K562 (cell line): ENCODE data around the gene PPHLN1. TPM values are rescaled to one million over a fixed set of nuclear protein-coding genes. Genes with fewer than 3 reads are reported as not detected.

ENCODE experiments used
- CREB5 ChIP-seq: fragments of 250-450 bp; sonication (Bioruptor Pico); IDR thresholded peaks from 2 replicates; pipeline ENCODE4 v1.5.0; 2020; ENCODE audit warnings: mild to moderate bottlenecking
- HBP1 ChIP-seq: fragments of 450-650 bp; formaldehyde crosslinking; IDR thresholded peaks from 2 replicates; pipeline ENCODE4 v1.4.0; 2022; ENCODE audit warnings: missing genetic modification characterization
- HMBOX1 ChIP-seq: sonication (generic); IDR thresholded peaks from 2 replicates; pipeline ENCODE4 v1.6.1; 2016
- MBD2 ChIP-seq: sonication (generic); IDR thresholded peaks from 2 replicates; pipeline ENCODE4 v1.6.1; 2016; ENCODE audit warnings: low read depth, borderline replicate concordance
- NCOA4 ChIP-seq: fragments of 450-650 bp; IDR thresholded peaks from 2 replicates; pipeline ENCODE4 v1.6.1; 2018; ENCODE audit warnings: mild to moderate bottlenecking; ENCODE audit not compliant: partially characterized antibody
- SNIP1 ChIP-seq: fragments of 450-650 bp; IDR thresholded peaks from 2 replicates; pipeline ENCODE4 v1.7.1; 2017; ENCODE audit warnings: low read depth, mild to moderate bottlenecking
- ZNF395 ChIP-seq: fragments of 200-800 bp; sonication (Bioruptor generic); IDR thresholded peaks from 2 replicates; pipeline ENCODE4 v1.6.1; 2017; ENCODE audit warnings: missing genetic modification characterization, missing compliant biosample characterization
- ZNF609 ChIP-seq: sonication (generic); formaldehyde crosslinking; IDR thresholded peaks from 2 replicates; pipeline ENCODE4 v1.8.1; 2023; ENCODE audit warnings: missing genetic modification reagents, mild to moderate bottlenecking, borderline replicate concordance
- polyA plus RNA-seq, 8 experiments: library from polyadenylated mRNA; depleted of rRNA in 4 of 8; stranded (reverse) in 5 of 8; unstranded in 3 of 8; fragments of >200 nt; fragmentation: Nextera tagmentation in 2 of 8; fragmentation: Illumina TruSeq in 1 of 8; extraction: Ambion mirVana in 2 of 8; extraction: Trizol in 1 of 8; gene quantifications; 2 replicates each; pipeline versions ENCODE4 v1.2.1 to v1.2.3, GENCODE V29; 2011 to 2014; ENCODE audit warnings: inconsistent platforms in 1 of 8, missing spikeins in 1 of 8
- total RNA-seq, 7 experiments: library from RNA; depleted of rRNA in 6 of 7; stranded (reverse); fragments of >200 nt in 6 of 7; fragmentation: Illumina TruSeq in 2 of 7; extraction: Trizol in 2 of 7; gene quantifications; 2 replicates each; pipeline versions ENCODE4 v1.2.1 to v1.2.3, GENCODE V29; 2011 to 2021; ENCODE audit warnings: low replicate concordance in 1 of 7

The PPHLN1 gene
- total and polyA plus RNA-seq, 9 of the 15 experiments (the other 6 are each of a cell fraction or from before 2014, with no cell fraction given): 66.3 to 112 (median 93.6) TPM

DNA sequence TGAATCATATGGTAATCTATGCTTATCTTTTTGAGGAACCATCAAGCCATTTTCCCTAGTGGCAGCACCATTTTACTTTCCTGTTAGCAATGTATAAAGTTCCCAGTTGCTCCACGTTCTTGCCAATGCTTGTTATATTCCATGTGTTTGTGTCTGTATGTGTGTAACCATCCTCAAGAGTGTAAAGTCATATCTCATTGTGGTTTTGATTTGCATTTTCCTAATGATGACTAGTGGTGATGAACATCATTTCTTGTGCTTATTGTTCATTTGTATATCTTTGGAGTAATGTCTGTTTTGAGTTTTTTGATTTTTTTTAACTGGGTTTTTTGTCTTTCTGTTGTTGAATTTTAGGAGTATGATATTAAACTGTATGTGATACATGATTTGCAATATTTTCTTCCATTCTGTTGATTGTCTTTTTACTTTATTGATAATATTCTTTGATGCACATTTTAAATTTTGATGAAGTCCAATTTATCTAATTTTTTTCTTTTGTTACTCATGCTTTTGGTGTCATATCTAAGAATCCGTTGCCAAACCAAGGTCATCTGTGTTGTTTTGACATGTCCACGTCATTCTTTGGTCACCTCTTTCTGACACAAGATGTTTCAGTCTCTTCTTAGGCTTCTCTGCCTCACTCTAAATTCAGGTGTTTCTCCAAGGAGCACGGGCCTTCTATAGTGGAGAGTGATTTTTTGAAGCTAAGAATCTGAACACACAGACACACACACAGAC, 36.1 kb downstream of the PPHLN1 start (continued):
- no peak for TF ChIP-seq HBP1 (CRISPR knock-in tag)
- no peak for TF ChIP-seq ZNF609
- TF ChIP-seq HMBOX1: no peak
- no peak for TF ChIP-seq SNIP1
- no peak for TF ChIP-seq ZNF395
- no peak for TF ChIP-seq MBD2
- TF ChIP-seq CREB5: no peak
- TF ChIP-seq NCOA4: no peak
